ENCODE measurements around the gene CGB2. TPM values are rescaled to one million over a fixed set of nuclear protein-coding genes. Genes with fewer than 3 reads are reported as not detected.

Gene CGB2
- total and polyA plus RNA-seq, 9 of the 15 experiments (the other 6 are each of a cell fraction or from before 2014, with no cell fraction given) = 0.22 TPM; not detected in 8

DNA sequence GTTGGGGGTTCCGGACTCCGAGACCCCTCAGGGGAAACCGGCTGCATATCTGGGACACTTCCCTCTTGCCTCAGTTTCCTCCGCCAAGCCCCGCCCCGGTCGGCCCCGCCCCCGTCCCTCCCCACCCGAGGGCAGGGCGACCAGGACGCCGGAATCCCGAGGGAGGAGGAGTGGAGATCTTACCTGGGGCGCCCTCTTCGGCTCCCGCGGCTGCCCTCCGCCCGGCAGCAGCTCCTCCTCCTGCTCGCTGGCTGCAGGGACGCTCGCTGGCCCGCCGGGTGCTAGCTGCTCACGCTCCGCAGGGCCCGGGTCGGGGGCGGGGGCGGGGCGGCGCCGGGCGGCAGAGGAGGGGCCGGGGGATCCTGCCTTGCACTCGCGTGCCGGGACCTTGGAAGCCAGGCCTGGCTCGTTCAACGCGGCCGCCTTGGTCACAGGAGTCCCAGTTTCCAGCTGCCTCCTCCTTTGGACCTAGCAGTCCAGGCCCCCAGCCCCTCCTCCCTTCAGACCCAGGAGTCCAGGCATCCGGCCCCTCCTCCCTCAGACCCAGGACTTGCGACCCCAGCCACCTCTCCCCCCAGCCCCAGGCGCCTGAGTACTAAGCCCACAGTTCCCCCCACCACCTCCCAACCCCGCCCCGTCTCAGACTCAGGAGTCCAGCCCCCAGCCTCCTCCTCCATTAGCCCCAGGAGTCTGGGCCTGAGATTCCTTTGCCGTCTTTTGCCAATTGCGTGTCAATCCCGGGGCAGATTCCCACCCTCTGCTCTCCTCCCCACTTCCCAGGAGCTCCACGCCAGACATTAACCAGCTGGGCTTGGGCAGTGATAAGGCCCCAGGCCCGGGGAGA is 33.3 kb downstream of the CGB2 start, which contains the start of gene NTF4 (continued):
- TF ChIP-seq CTCF (IDR thresholded peaks at IDR 0.05 in 2 of 3, conservative IDR thresholded peaks at IDR 0.05 in 1 of 3; ENCODE audit: insufficient read depth in 2 of 3, low read depth in 1 of 3, low read length in 3 of 3) (peak in 1 of 3 experiments; percentile 16; a peak in 1 of 6 replicates), ZBTB7A (IDR thresholded peaks at IDR 0.05; ENCODE audit: borderline replicate concordance, control insufficient read depth, low read depth, low read length) (0 out of 2 replicates have a peak, but pooled peaks have one; percentile 20)

- Histone ChIP-seq H3K27me3 (ENCODE audit: control insufficient read depth in 2 of 2, insufficient read depth in 2 of 2, low read length in 2 of 2) (peaks cover 24 to 64% of the 10 kb centered on the region in 2 experiments; a peak in 4 of 5 replicates), H3K9ac (ENCODE audit: insufficient read depth in 1 of 2, low read depth in 2 of 2, low read length in 2 of 2) (no peak overlapping the region; a peak in 1 of 4 replicates), H3K36me3 (ENCODE audit: control insufficient read depth, insufficient read depth, low read length) (no peaks in the 10 kb centered on the region), H2AFZ (ENCODE audit: low read depth, low read length) (no peak overlapping the region), H3K79me2 (ENCODE audit: control insufficient read depth, insufficient read depth, low read length) (no peaks in the 10 kb centered on the region), H3K4me1 (replicated peaks in 1 of 2; ENCODE audit: control insufficient read depth in 2 of 2, insufficient read depth in 2 of 2, low read length in 2 of 2) (peaks cover 0 to 28% of the 10 kb centered on the region in 2 experiments; a peak in 4 of 5 replicates), H3K9me3 (replicated peaks; ENCODE audit: control insufficient read depth, insufficient read depth, low read depth, low read length) (no peaks in the 10 kb centered on the region), H3K9me1 (ENCODE audit: control insufficient read depth, insufficient read depth, low read length) (no peaks in the 10 kb centered on the region), H3K4me3 (no peak overlapping the region), H3K4me2 (ENCODE audit: insufficient read depth, low read length) (no peak overlapping the region), H4K20me1 (replicated peaks; ENCODE audit: control insufficient read depth, insufficient read depth, low read length) (no peaks in the 10 kb centered on the region), H3K27ac (ENCODE audit: extremely low read depth, low read depth, low read length) (no peak overlapping the region)
- TF ChIP-seq TFE3 (CRISPR knock-in tag; IDR thresholded peaks at IDR 0.05) (no peak), MAFF (IDR thresholded peaks at IDR 0.05; ENCODE audit: low read length) (no peak), ADNP (tag; IDR thresholded peaks at IDR 0.05) (no peak), PRMT5 (CRISPR knock-in tag; IDR thresholded peaks at IDR 0.05) (no peak), KLF16 (IDR thresholded peaks at IDR 0.05) (no peak), ZNF174 (CRISPR knock-in tag; IDR thresholded peaks at IDR 0.05) (no peak), NR2C1 (IDR thresholded peaks at IDR 0.05) (no peak), NR2C1 (tag; IDR thresholded peaks at IDR 0.05) (no peak), DDX20 (tag; IDR thresholded peaks at IDR 0.05; ENCODE audit: low read depth) (no peak), NEUROD1 (IDR thresholded peaks at IDR 0.05; ENCODE audit: borderline replicate concordance, low read depth, low read length, partially characterized antibody) (no peak), ZNF75A (CRISPR knock-in tag; IDR thresholded peaks at IDR 0.05) (no peak)
- TF ChIP-seq, protein P1, sequence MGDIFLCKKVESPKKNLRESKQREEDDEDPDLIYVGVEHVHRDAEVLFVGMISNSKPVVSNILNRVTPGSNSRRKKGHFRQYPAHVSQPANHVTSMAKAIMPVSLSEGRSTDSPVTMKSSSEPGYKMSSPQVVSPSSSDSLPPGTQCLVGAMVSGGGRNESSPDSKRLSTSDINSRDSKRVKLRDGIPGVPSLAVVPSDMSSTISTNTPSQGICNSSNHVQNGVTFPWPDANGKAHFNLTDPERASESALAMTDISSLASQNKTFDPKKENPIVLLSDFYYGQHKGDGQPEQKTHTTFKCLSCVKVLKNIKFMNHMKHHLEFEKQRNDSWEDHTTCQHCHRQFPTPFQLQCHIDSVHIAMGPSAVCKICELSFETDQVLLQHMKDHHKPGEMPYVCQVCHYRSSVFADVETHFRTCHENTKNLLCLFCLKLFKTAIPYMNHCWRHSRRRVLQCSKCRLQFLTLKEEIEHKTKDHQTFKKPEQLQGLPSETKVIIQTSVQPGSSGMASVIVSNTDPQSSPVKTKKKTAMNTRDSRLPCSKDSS (IDR thresholded peaks at IDR 0.05; ENCODE audit: low read depth, partially characterized antibody) = no peak
- no TSS peak for BruUV-seq (replicated peaks)
- in situ Hi-C loops (cut with MboI) (no loop called here), intact Hi-C loops (cut with micrococcal nuclease) (no loop called here)
- 27% methylated on average over 10 of the region's 13 CpGs for WGBS (ENCODE audit: insufficient coverage, low coverage, missing lambda C conversion rate)
- no peak for FAIRE-seq
- ChIA-PET CTCF (ENCODE audit: low intra/inter-chr PET ratio) (no interaction called here), POLR2A (no interaction called here)
- no peak for DNase-seq (ENCODE audit: extremely low read depth in 1 of 4, low spot score in 3 of 4)
- 0 out of 3 replicates have a peak, but pooled peaks have one; percentile 23 for ATAC-seq
These were observed 34.3 kb downstream of the CGB2 start for GRCh38 chr19:49065905-49066512.

Measured in K562 (cell line).